Activated CD8-positive, alpha-beta memory T cell treated with anti-CD3 and anti-CD28 coated beads for 24 hours (primary cell): Measurements from ENCODE around the gene ATP8B2.

Experiments used
- DNase-seq: peaks from one replicate; pipeline ENCODE4 v3.0.0-alpha.2; 2020

ATP8B2 gene

DNA sequence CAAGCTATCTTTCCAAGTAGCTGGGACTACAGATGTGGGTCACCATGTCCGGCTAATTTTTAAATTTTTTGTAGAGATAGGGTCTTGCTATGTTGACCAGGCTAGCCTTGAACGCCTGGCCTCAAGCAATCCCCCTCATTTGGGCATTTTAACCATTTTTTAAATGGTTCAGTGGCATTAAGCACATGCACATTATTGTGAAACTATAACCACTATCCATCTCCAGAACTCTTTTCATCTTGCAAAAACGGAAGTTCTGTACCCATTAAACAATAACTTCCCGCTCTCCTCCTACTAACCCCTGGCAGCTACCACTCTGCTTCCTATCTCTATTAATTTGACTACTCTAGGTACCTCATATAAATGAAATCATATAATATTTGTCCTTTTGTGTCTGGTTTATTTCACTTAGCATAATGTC is 75.1 kb downstream of the ATP8B2 start:
- DNase-seq, result no peak
